Nephron (organoid): ENCODE measurements around the gene CSK.

Source experiments
- H3K27ac Mint-ChIP-seq, 3 experiments: 2 replicates each; pipeline ENCODE4 v1.8.0; 2020; ENCODE audit warnings: mixed read lengths in 3 of 3, mild to moderate bottlenecking in 2 of 3, moderate library complexity in 1 of 3
- H3K27me3 Mint-ChIP-seq: 2 replicates; pipeline ENCODE4 v1.8.0; 2021; ENCODE audit warnings: low read depth, mild to moderate bottlenecking, moderate library complexity, mixed read lengths
- H3K36me3 Mint-ChIP-seq: 2 replicates; pipeline ENCODE4 v1.8.0; 2020; ENCODE audit warnings: low read depth, mixed read lengths
- H3K4me1 Mint-ChIP-seq: 2 replicates; pipeline ENCODE4 v1.8.0; 2020; ENCODE audit warnings: mixed read lengths
- H3K4me3 Mint-ChIP-seq, 3 experiments: 2 replicates each; pipeline ENCODE4 v1.8.0; 2020; ENCODE audit warnings: mild to moderate bottlenecking in 3 of 3, mixed read lengths in 3 of 3, moderate library complexity in 2 of 3
- H3K9me3 Mint-ChIP-seq: 2 replicates; pipeline ENCODE4 v1.8.0; 2020; ENCODE audit warnings: mixed read lengths
- CTCF ChIP-seq, 3 experiments: fragments of 200-600 bp; sonication (generic); IDR thresholded peaks; one replicate each; pipeline ENCODE4 v1.5.0; 2021; ENCODE audit warnings: antibody characterized with exemption in 3 of 3; ENCODE audit not compliant: unreplicated experiment in 3 of 3

Gene CSK

DNA sequence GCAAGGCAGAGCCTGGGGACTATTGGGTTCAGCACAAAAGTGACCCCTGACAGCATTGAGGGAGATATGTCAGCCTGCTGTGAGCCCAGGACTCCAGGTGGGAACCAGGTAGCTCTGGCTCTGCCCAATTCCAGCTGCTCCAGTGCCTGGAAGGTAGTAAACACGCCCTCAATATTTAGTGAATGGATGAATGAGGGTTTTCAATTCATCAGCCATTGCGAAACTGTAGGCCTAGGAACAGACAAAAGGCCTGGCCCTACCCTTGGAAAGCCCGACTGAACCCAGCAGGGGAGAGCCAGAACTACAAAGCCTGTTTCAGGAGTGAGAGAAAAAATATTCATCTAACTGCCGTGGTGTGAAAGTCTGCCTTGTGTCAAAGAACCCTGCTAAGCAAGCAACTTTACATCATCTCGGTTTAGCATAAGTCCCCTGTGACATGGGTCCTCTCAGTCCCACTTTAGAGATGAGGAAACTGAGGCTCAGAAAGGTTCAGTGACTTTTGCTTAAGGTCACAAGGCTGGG is 8.1 kb upstream of the CSK start:
- Mint-ChIP-seq H3K9me3 (no peaks in the 10 kb centered on the region), H3K36me3 (no peaks in the 10 kb centered on the region), H3K27me3 (peaks cover 6% of the 10 kb centered on the region), H3K27ac (peak overlapping the region in 1 of 3 experiments; percentile 48), H3K4me1 (peaks cover 23% of the 10 kb centered on the region), H3K4me3 (no peak overlapping the region)
- TF ChIP-seq CTCF (IDR thresholded peaks at IDR 0.05; ENCODE audit: unreplicated experiment in 3 of 3) = no peak

- no peaks in the 10 kb centered on the region for H3K36me3 Mint-ChIP-seq
- TF ChIP-seq CTCF (IDR thresholded peaks at IDR 0.05; ENCODE audit: unreplicated experiment in 3 of 3) = no peak
- peaks cover 31% of the 10 kb centered on the region for H3K4me1 Mint-ChIP-seq
- H3K27me3 Mint-ChIP-seq = peaks cover 5% of the 10 kb centered on the region
- H3K9me3 Mint-ChIP-seq = no peaks in the 10 kb centered on the region
- H3K4me3 Mint-ChIP-seq = no peak overlapping the region
- H3K27ac Mint-ChIP-seq = no peak overlapping the region
Measured at GRCh38 chr15:74775132-74775562, 6.7 kb upstream of the CSK start.

GRCh38 chr15:74775894-74776293 is 6.0 kb upstream of the CSK start:
- no peak for TF ChIP-seq CTCF (IDR thresholded peaks at IDR 0.05; ENCODE audit: unreplicated experiment in 3 of 3)
- H3K36me3 Mint-ChIP-seq = no peaks in the 10 kb centered on the region
- no peaks in the 10 kb centered on the region for H3K9me3 Mint-ChIP-seq
- H3K27ac Mint-ChIP-seq = no peak overlapping the region
- peaks cover 39% of the 10 kb centered on the region for H3K4me1 Mint-ChIP-seq
- H3K4me3 Mint-ChIP-seq = no peak overlapping the region
- H3K27me3 Mint-ChIP-seq = no peaks in the 10 kb centered on the region

- Mint-ChIP-seq H3K9me3 (no peaks in the 10 kb centered on the region), H3K4me3 (peak overlapping the region in 1 of 3 experiments; percentile 20), H3K27ac (peak overlapping the region; percentile 25 to 56 (median 27)), H3K36me3 (no peaks in the 10 kb centered on the region), H3K27me3 (no peaks in the 10 kb centered on the region), H3K4me1 (peaks cover 47% of the 10 kb centered on the region)
- TF ChIP-seq CTCF (IDR thresholded peaks at IDR 0.05; ENCODE audit: unreplicated experiment in 3 of 3) = no peak
Measured at GRCh38 chr15:74776821-74777768, 4.8 kb upstream of the CSK start.

GRCh38 chr15:74777769-74778598 is 3.9 kb upstream of the CSK start:
- Mint-ChIP-seq H3K27me3 (no peaks in the 10 kb centered on the region), H3K4me1 (peaks cover 50% of the 10 kb centered on the region), H3K27ac (peak overlapping the region in 1 of 3 experiments; percentile 56), H3K36me3 (no peaks in the 10 kb centered on the region), H3K4me3 (no peak overlapping the region), H3K9me3 (no peaks in the 10 kb centered on the region)
- TF ChIP-seq CTCF (IDR thresholded peaks at IDR 0.05; ENCODE audit: unreplicated experiment in 3 of 3) = no peak
